Erythroblast (primary cell): ENCODE data around the gene TRIM6.
"Not testable (repeated sequence)": the region's sequence is repeated elsewhere in the genome, so short reads cannot be mapped to it uniquely, and the experiment has no call there.

Experiments used
- DNase-seq, 2 experiments: peaks; one replicate each; lab custom pipeline; 2025; lab: John Stamatoyannopoulos, UW
- GATA1 ChIP-seq: IDR thresholded peaks from 2 replicates; pipeline ENCODE4 v1.6.1; 2011; ENCODE audit warnings: low read depth, mild to moderate bottlenecking, control low read depth, low read length, moderate library complexity
- POLR2A ChIP-seq: IDR thresholded peaks from 2 replicates; pipeline ENCODE4 v1.6.1; 2011; ENCODE audit warnings: mild to moderate bottlenecking, low read length

Gene TRIM6

DNA sequence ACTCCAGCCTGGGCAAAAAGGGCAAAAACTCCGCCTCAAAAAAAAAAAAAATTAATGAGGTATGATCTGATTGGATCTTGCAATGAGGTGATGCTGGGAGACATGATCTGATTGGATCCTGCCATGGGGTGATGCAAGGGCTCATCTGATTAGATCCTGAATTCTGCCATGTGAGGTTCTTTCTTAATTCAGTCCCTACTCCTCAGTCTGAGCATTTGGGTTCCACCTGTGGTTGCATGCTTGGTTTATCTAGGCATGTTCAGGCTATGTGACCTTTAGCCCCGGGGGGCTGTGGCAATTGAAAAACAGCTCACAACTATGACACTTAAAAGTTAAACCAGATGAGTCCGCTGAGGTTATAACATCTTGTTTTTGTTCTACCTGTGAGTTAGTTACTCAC is 4.8 kb upstream of the TRIM6 start:
- DNase-seq = peak; percentile 3 to 11

GRCh38 chr11:5592615-5593014 is 3.8 kb upstream of the TRIM6 start:
- DNase-seq = no peak
- TF ChIP-seq GATA1 (no peak), POLR2A (no peak)

More for the DNA sequence above, 4.8 kb upstream of the TRIM6 start:
- TF ChIP-seq POLR2A (no peak), GATA1 (no peak)

DNA sequence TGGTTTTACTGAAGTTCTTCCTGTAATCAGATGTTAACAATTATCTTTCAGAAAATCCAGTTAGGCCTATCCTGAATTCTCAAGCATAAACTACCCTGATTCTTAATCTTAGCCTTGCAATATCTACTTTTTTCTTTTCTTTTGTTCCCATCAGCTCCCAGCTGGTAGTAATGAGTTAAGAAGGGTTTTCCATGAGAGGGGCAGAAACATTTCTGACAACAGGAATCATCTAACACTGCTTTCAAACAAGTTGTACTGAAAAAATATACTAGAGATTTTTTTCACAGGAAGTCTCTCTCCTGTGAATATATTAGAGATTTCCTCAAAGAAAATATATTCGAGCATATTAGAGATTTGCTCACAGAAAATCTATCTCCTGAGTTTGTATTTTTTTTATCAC is 3.3 kb upstream of the TRIM6 start:
- DNase-seq = no peak
- TF ChIP-seq GATA1 (no peak), POLR2A (no peak)

- TF ChIP-seq POLR2A (no peak), GATA1 (no peak)
- DNase-seq = no peak
Observed at GRCh38 chr11:5597953-5598352, 1.5 kb downstream of the TRIM6 start.

DNA sequence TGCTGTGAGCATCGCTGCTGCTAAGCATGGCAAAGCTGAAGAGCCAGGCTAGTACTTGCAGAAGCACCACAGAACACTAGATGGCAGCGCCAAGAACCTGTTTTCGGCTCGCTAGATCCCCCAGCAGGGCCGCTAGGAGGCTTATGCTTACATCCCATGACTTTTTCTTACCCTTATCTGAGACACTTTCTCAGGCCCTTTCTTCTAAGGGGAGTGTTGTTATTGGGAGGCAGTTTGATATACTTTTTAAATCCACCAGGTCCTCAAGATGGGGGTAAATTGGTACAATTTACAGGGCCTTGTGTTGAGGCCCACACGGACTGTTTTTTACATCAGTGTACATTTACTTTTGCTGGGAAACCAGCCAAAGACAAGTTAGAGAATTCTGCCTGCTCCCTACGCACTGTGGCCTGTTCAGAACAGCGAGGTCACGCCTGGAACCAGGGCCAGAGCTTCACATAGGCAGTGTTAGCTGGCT is 4.0 kb downstream of the TRIM6 start:
- no peak for TF ChIP-seq GATA1
- no peak for TF ChIP-seq POLR2A
- peak; percentile 88 to 91 for DNase-seq

DNA sequence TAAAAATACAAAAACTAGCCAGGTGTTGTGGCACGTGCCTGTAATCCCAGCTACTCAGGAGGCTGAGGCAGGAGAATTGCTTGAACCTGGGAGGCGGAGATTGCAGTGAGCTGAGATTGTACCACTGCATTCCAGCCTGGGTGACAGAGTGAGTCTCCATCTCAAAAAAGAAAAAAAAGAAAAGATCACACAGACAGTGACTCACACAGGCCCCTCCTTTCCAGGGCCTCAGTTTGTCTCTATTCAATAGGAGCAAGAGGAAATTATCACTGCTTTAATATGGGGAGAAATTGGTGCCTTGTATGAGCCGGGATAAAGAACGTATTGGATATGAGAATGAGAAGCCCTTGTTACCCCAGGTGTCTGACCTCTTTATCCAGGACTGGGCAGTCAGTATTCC is 6.4 kb downstream of the TRIM6 start:
- not testable (repeated sequence) for DNase-seq

GRCh38 chr11:5603326-5603725 is 6.9 kb downstream of the TRIM6 start:
- TF ChIP-seq POLR2A = no peak
- DNase-seq = no peak

DNA sequence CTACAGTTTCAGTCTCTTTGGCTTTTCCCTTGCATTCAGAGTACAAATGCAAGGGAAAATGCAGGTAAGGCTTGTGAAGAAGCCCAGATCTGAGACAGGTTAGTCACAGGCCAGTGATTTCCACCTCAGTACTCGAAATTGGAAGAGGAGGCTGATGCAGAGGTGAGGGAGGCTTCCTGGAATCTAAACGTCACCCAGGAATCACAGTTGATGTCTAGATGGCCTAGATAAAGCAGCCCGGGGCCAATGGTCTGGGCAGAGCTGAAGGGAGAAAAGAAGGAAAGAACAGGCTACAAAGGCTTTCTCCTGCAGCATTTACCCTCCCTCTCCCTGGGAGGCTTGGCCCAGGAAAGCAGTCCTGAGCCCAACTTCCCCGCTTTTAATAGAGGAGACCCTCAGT is 8.5 kb downstream of the TRIM6 start:
- DNase-seq = no peak
- no peak for TF ChIP-seq GATA1
- no peak for TF ChIP-seq POLR2A

GRCh38 chr11:5605849-5606248 is 9.4 kb downstream of the TRIM6 start:
- TF ChIP-seq POLR2A = no peak
- no peak for TF ChIP-seq GATA1
- no peak for DNase-seq

- DNase-seq = no peak
- TF ChIP-seq POLR2A = no peak
- TF ChIP-seq GATA1 = no peak
Observed at GRCh38 chr11:5608808-5609207, 12.4 kb downstream of the TRIM6 start.

- no peak for DNase-seq
- no peak for TF ChIP-seq GATA1
Observed at GRCh38 chr11:5610446-5610845, 14.0 kb downstream of the TRIM6 start.

- no peak for DNase-seq
Observed at GRCh38 chr11:5611627-5612026, 15.2 kb downstream of the TRIM6 start.

GRCh38 chr11:5618807-5619206 is 22.4 kb downstream of the TRIM6 start:
- no peak for DNase-seq
- TF ChIP-seq POLR2A (no peak), GATA1 (no peak)

More at GRCh38 chr11:5611627-5612026, 15.2 kb downstream of the TRIM6 start:
- TF ChIP-seq POLR2A = no peak
- no peak for TF ChIP-seq GATA1

GRCh38 chr11:5620651-5621521 is 24.4 kb downstream of the TRIM6 start:
- no peak for TF ChIP-seq GATA1
- no peak for TF ChIP-seq POLR2A
- no peak for DNase-seq

- no peak for DNase-seq
- TF ChIP-seq POLR2A (no peak), GATA1 (no peak)
Observed at GRCh38 chr11:5621580-5621979, 25.1 kb downstream of the TRIM6 start.
